SK-N-MC (cell line): ENCODE data around the gene OR6C4.
"Not testable (repeated sequence)": the region's sequence is repeated elsewhere in the genome, so short reads cannot be mapped to it uniquely, and the experiment has no call there.

Experiments
- DNase-seq: peaks from one replicate; pipeline ENCODE4 v3.0.0-alpha.2; 2011; ENCODE audit warnings: low read depth, low spot score
- H3K27ac ChIP-seq: fragments of 200-600 bp; sonication (generic); 2 replicates; pipeline ENCODE4 v1.5.1; 2016; ENCODE audit warnings: mixed run types
- H3K36me3 ChIP-seq: fragments of 200-600 bp; sonication (generic); 2 replicates; pipeline ENCODE4 v1.6.1; 2017; ENCODE audit warnings: antibody characterized with exemption, low read length, mixed read lengths; ENCODE audit not compliant: insufficient read depth
- H3K4me3 ChIP-seq: fragments of 200-600 bp; sonication (generic); 2 replicates; pipeline ENCODE4 v1.5.1; 2016
- H3K9ac ChIP-seq: fragments of 200-600 bp; sonication (generic); 2 replicates; pipeline ENCODE4 v1.8.0; 2017; ENCODE audit warnings: mixed run types, mixed read lengths; ENCODE audit not compliant: insufficient read length
- H3K9me3 ChIP-seq: fragments of 200-600 bp; sonication (generic); 2 replicates; pipeline ENCODE4 v1.6.1; 2017; ENCODE audit warnings: low read depth, mild to moderate bottlenecking, antibody characterized with exemption, low read length, moderate library complexity, mixed read lengths
- EZH2 ChIP-seq: fragments of 200-600 bp; sonication (generic); IDR thresholded peaks from one replicate; pipeline ENCODE4 v1.6.1; 2017; ENCODE audit warnings: antibody characterized with exemption
- FOXP2 ChIP-seq: optimal IDR thresholded peaks from 2 replicates; pipeline ENCODE3; 2011; ENCODE audit warnings: mild to moderate bottlenecking, moderate library complexity; ENCODE audit not compliant: insufficient read depth; ENCODE audit errors: extremely low read length, control extremely low read depth
- POLR2AphosphoS5 ChIP-seq: IDR thresholded peaks from 2 replicates; pipeline ENCODE4 v1.6.1; 2012; ENCODE audit warnings: mild to moderate bottlenecking, low read depth, low read length, borderline replicate concordance

OR6C4 gene

GRCh38 chr12:55572168-55572567 lies 22.8 kb downstream of the OR6C4 start, which contains the start of gene OR2AP1:
OR2AP1 (plus strand) TSS chr12:55572468; CDS start chr12:55574415, 1,947 bp downstream.
- Histone ChIP-seq H3K4me3 (no peak within 1 kb of the TSS), H3K9me3 (no peaks in the 10 kb centered on the region), H3K9ac (no peak within 1 kb of the TSS), H3K36me3 (no peaks in the 10 kb centered on the region), H3K27ac (no peak within 1 kb of the TSS)
- no peak for TF ChIP-seq POLR2AphosphoS5
- DNase-seq = no peak

GRCh38 chr12:55582066-55582465 lies 32.7 kb downstream of the OR6C4 start:
- H3K27ac ChIP-seq = no peak overlapping the region
- TF ChIP-seq FOXP2 = no peak
- TF ChIP-seq POLR2AphosphoS5 = no peak
- no peak for TF ChIP-seq EZH2
- H3K36me3 ChIP-seq = no peaks in the 10 kb centered on the region
- H3K4me3 ChIP-seq = no peak overlapping the region
- no peaks in the 10 kb centered on the region for H3K9me3 ChIP-seq
- DNase-seq = no peak
- no peak overlapping the region for H3K9ac ChIP-seq

- no peak overlapping the region for H3K9ac ChIP-seq
- H3K4me3 ChIP-seq = no peak overlapping the region
- H3K36me3 ChIP-seq = no peaks in the 10 kb centered on the region
- TF ChIP-seq EZH2 (no peak), FOXP2 (no peak)
- H3K27ac ChIP-seq = no peak overlapping the region
- no peak for DNase-seq
- H3K9me3 ChIP-seq = no peaks in the 10 kb centered on the region
These were observed 36.4 kb downstream of the OR6C4 start for GRCh38 chr12:55585817-55586216.

- not testable (repeated sequence) for H3K27ac ChIP-seq, H3K9me3 ChIP-seq, H3K4me3 ChIP-seq, H3K36me3 ChIP-seq, H3K9ac ChIP-seq, DNase-seq
These were observed 40.8 kb downstream of the OR6C4 start for GRCh38 chr12:55590152-55590551.
